Activated T-helper 1 cell treated with anti-CD3 and anti-CD28 coated beads, Interleukin-12 subunit alpha, Interleukin-12 subunit beta, Interleukin-2, Interleukin-4 antibody, amounts not matched to agents 30 ng/mL and 10 ng/mL and 1 ng/mL, durations not matched to agents 14 hours and 24 hours and 36 hours (primary cell): ENCODE measurements around the gene CASP7. TPM values are rescaled to one million over a fixed set of nuclear protein-coding genes. Genes with fewer than 3 reads are reported as not detected.

Experiments used
- DNase-seq: peaks from one replicate; pipeline ENCODE4 v3.0.0; 2021; ENCODE audit warnings: low spot score
- H3K27ac Mint-ChIP-seq: one replicate; pipeline ENCODE4 v1.8.0; 2021; ENCODE audit warnings: mild to moderate bottlenecking, mixed read lengths
- H3K27me3 Mint-ChIP-seq: one replicate; pipeline ENCODE4 v1.8.0; 2022; ENCODE audit warnings: mild to moderate bottlenecking, moderate library complexity, mixed read lengths; ENCODE audit not compliant: insufficient read depth
- H3K36me3 Mint-ChIP-seq: one replicate; pipeline ENCODE4 v1.8.0; 2021; ENCODE audit warnings: low read depth, mixed read lengths
- H3K4me1 Mint-ChIP-seq: one replicate; pipeline ENCODE4 v1.8.0; 2021; ENCODE audit warnings: low read depth, mixed read lengths
- H3K4me3 Mint-ChIP-seq: one replicate; pipeline ENCODE4 v1.8.0; 2021; ENCODE audit warnings: mild to moderate bottlenecking, moderate library complexity, mixed read lengths
- H3K9me3 Mint-ChIP-seq: one replicate; pipeline ENCODE4 v1.8.0; 2021; ENCODE audit warnings: mixed read lengths
- intact Hi-C: fragments of 100-400 bp; cut with micrococcal nuclease; formaldehyde crosslinking; loops from one replicate; pipeline ENCODE4 v1.15.1; 2024
- total RNA-seq: library from RNA; stranded (reverse); gene quantifications from 2 replicates; pipeline ENCODE4 v1.2.3, GENCODE V29; 2022

CASP7 gene
- total RNA-seq, 1 donor from 2014 or later: 25.1 TPM

GRCh38 chr10:113733635-113734034 lies 53.9 kb downstream of the CASP7 start:
- Mint-ChIP-seq H3K27ac (no peak overlapping the region), H3K9me3 (no peaks in the 10 kb centered on the region), H3K27me3 (peaks cover 2% of the 10 kb centered on the region), H3K4me3 (no peak overlapping the region), H3K4me1 (no peaks in the 10 kb centered on the region), H3K36me3 (peaks cover 19% of the 10 kb centered on the region)
- intact Hi-C loops: no loop called here
- no peak for DNase-seq

GRCh38 chr10:113735913-113736312 lies 56.2 kb downstream of the CASP7 start:
- intact Hi-C loops: no loop called here
- Mint-ChIP-seq H3K36me3 (peaks cover 6% of the 10 kb centered on the region), H3K27ac (no peak overlapping the region), H3K9me3 (no peaks in the 10 kb centered on the region), H3K4me1 (no peaks in the 10 kb centered on the region), H3K27me3 (peaks cover 2% of the 10 kb centered on the region), H3K4me3 (no peak overlapping the region)
- no peak for DNase-seq

- no peaks in the 10 kb centered on the region for H3K4me1 Mint-ChIP-seq
- intact Hi-C loops: no loop called here
- H3K4me3 Mint-ChIP-seq: no peak overlapping the region
- DNase-seq: no peak
- no peak overlapping the region for H3K27ac Mint-ChIP-seq
- no peaks in the 10 kb centered on the region for H3K9me3 Mint-ChIP-seq
- H3K36me3 Mint-ChIP-seq: peaks cover 3% of the 10 kb centered on the region
- H3K27me3 Mint-ChIP-seq: peaks cover 2% of the 10 kb centered on the region
Observed at GRCh38 chr10:113736576-113736975, 56.9 kb downstream of the CASP7 start.

GRCh38 chr10:113739031-113739430 lies 59.3 kb downstream of the CASP7 start:
- H3K4me3 Mint-ChIP-seq: no peak overlapping the region
- no peaks in the 10 kb centered on the region for H3K4me1 Mint-ChIP-seq
- H3K9me3 Mint-ChIP-seq: no peaks in the 10 kb centered on the region
- peaks cover 2% of the 10 kb centered on the region for H3K27me3 Mint-ChIP-seq
- H3K36me3 Mint-ChIP-seq: no peaks in the 10 kb centered on the region
- DNase-seq: no peak
- no peak overlapping the region for H3K27ac Mint-ChIP-seq
- intact Hi-C loops: no loop called here

- peaks cover 7% of the 10 kb centered on the region for H3K27me3 Mint-ChIP-seq
- intact Hi-C loops: no loop called here
- H3K27ac Mint-ChIP-seq: no peak overlapping the region
- no peak for DNase-seq
- no peaks in the 10 kb centered on the region for H3K36me3 Mint-ChIP-seq
- H3K4me3 Mint-ChIP-seq: no peak overlapping the region
- no peaks in the 10 kb centered on the region for H3K4me1 Mint-ChIP-seq
- H3K9me3 Mint-ChIP-seq: no peaks in the 10 kb centered on the region
Observed at GRCh38 chr10:113739577-113739976, 59.9 kb downstream of the CASP7 start.

GRCh38 chr10:113740850-113741249 lies 61.1 kb downstream of the CASP7 start:
- DNase-seq: no peak
- Mint-ChIP-seq H3K4me1 (no peaks in the 10 kb centered on the region), H3K4me3 (no peak overlapping the region), H3K27ac (no peak overlapping the region), H3K9me3 (no peaks in the 10 kb centered on the region), H3K27me3 (peaks cover 12% of the 10 kb centered on the region), H3K36me3 (no peaks in the 10 kb centered on the region)
- intact Hi-C loops: no loop called here

- no peaks in the 10 kb centered on the region for H3K36me3 Mint-ChIP-seq
- DNase-seq: no peak
- intact Hi-C loops: no loop called here
- no peak overlapping the region for H3K27ac Mint-ChIP-seq
- H3K27me3 Mint-ChIP-seq: peaks cover 16% of the 10 kb centered on the region
- H3K4me1 Mint-ChIP-seq: no peaks in the 10 kb centered on the region
- no peaks in the 10 kb centered on the region for H3K9me3 Mint-ChIP-seq
- H3K4me3 Mint-ChIP-seq: no peak overlapping the region
Observed at GRCh38 chr10:113742466-113742865, 62.8 kb downstream of the CASP7 start.

- H3K27me3 Mint-ChIP-seq: peaks cover 17% of the 10 kb centered on the region
- intact Hi-C loops: no loop called here
- no peaks in the 10 kb centered on the region for H3K9me3 Mint-ChIP-seq
- no peaks in the 10 kb centered on the region for H3K36me3 Mint-ChIP-seq
- no peak overlapping the region for H3K4me3 Mint-ChIP-seq
- DNase-seq: no peak
- no peak overlapping the region for H3K27ac Mint-ChIP-seq
- no peaks in the 10 kb centered on the region for H3K4me1 Mint-ChIP-seq
Observed at GRCh38 chr10:113743594-113743993, 63.9 kb downstream of the CASP7 start.

GRCh38 chr10:113745374-113745773 lies 65.7 kb downstream of the CASP7 start:
- Mint-ChIP-seq H3K4me1 (no peaks in the 10 kb centered on the region), H3K27me3 (peaks cover 17% of the 10 kb centered on the region), H3K4me3 (no peak overlapping the region), H3K27ac (no peak overlapping the region), H3K9me3 (no peaks in the 10 kb centered on the region), H3K36me3 (no peaks in the 10 kb centered on the region)
- intact Hi-C loops: no loop called here
- no peak for DNase-seq

GRCh38 chr10:113746217-113746957 lies 66.7 kb downstream of the CASP7 start:
- Mint-ChIP-seq H3K9me3 (no peaks in the 10 kb centered on the region), H3K27ac (no peak overlapping the region), H3K27me3 (peaks cover 20% of the 10 kb centered on the region)

GRCh38 chr10:113751181-113751732 lies 71.5 kb downstream of the CASP7 start, which contains the start of gene PLEKHS1:
TSS of gene PLEKHS1 (plus strand) at chr10:113751682. CDS start at chr10:113755278, 3,596 bp downstream.
- intact Hi-C loops: no loop called here
- H3K27me3 Mint-ChIP-seq: peaks cover 7% of the 10 kb centered on the region
- no peaks in the 10 kb centered on the region for H3K9me3 Mint-ChIP-seq
- H3K36me3 Mint-ChIP-seq: no peaks in the 10 kb centered on the region
- H3K27ac Mint-ChIP-seq: no peak within 1 kb of the TSS
- H3K4me1 Mint-ChIP-seq: no peaks in the 10 kb centered on the region
- no peak within 1 kb of the TSS for H3K4me3 Mint-ChIP-seq
- DNase-seq: no peak

More at GRCh38 chr10:113746217-113746957, 66.7 kb downstream of the CASP7 start:
- intact Hi-C loops: no loop called here
- no peaks in the 10 kb centered on the region for H3K36me3 Mint-ChIP-seq
- H3K4me3 Mint-ChIP-seq: no peak overlapping the region
- no peak for DNase-seq
- H3K4me1 Mint-ChIP-seq: no peaks in the 10 kb centered on the region

- no peak overlapping the region for H3K27ac Mint-ChIP-seq
- peaks cover 3% of the 10 kb centered on the region for H3K27me3 Mint-ChIP-seq
- no peak for DNase-seq
- H3K4me3 Mint-ChIP-seq: no peak overlapping the region
- intact Hi-C loops: no loop called here
- H3K4me1 Mint-ChIP-seq: no peaks in the 10 kb centered on the region
- no peaks in the 10 kb centered on the region for H3K36me3 Mint-ChIP-seq
- no peaks in the 10 kb centered on the region for H3K9me3 Mint-ChIP-seq
Observed at GRCh38 chr10:113752553-113752952, 72.8 kb downstream of the CASP7 start.

- H3K9me3 Mint-ChIP-seq: no peaks in the 10 kb centered on the region
- no peaks in the 10 kb centered on the region for H3K36me3 Mint-ChIP-seq
- H3K4me3 Mint-ChIP-seq: no peak overlapping the region
- peaks cover 3% of the 10 kb centered on the region for H3K27me3 Mint-ChIP-seq
- H3K27ac Mint-ChIP-seq: no peak overlapping the region
- intact Hi-C loops: no loop called here
- DNase-seq: no peak
- H3K4me1 Mint-ChIP-seq: no peaks in the 10 kb centered on the region
Observed at GRCh38 chr10:113753020-113753692, 73.4 kb downstream of the CASP7 start.
